GM10266 (cell line): ENCODE results near the gene IPO11.

ENCODE experiments used
- DNase-seq: peaks from one replicate; pipeline ENCODE4 v3.0.0; 2012; ENCODE audit errors: extremely low spot score
- CTCF ChIP-seq: IDR thresholded peaks from 2 replicates; pipeline ENCODE4 v1.5.1; 2012; ENCODE audit warnings: mild to moderate bottlenecking, low read depth; ENCODE audit not compliant: control insufficient read depth, insufficient read depth; ENCODE audit errors: missing control alignments

Gene IPO11

DNA sequence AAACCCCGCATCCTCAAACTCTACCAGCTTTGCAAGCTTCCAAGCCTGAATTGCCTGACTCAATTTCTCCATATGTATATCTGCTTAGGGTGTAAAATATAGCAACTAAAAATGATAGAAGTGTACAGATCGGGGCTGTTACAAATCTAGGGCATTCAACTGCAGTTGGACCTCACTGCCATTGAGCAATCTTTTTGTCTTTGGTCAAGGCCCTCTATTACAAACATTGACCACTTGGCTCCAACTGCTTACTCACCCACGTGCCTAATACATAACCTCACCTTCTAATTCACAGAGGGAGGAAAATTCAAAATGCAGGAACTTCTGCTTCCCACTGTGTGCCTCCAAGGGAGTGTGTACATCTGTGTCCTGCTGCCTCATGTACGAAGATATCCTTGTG is 176.1 kb downstream of the IPO11 start:
- no peak for TF ChIP-seq CTCF
- DNase-seq = no peak

GRCh38 chr5:62589504-62589903 is 176.9 kb downstream of the IPO11 start:
- TF ChIP-seq CTCF = no peak
- DNase-seq = no peak

- DNase-seq = no peak
- TF ChIP-seq CTCF = no peak
Observed at GRCh38 chr5:62590387-62590786, 177.8 kb downstream of the IPO11 start.

- no peak for DNase-seq
- TF ChIP-seq CTCF = no peak
Observed at GRCh38 chr5:62592558-62592957, 180.0 kb downstream of the IPO11 start.

- no peak for DNase-seq
- no peak for TF ChIP-seq CTCF
Observed at GRCh38 chr5:62593331-62593730, 180.8 kb downstream of the IPO11 start.

GRCh38 chr5:62594364-62594984 is 181.9 kb downstream of the IPO11 start:
- no peak for DNase-seq
- TF ChIP-seq CTCF = no peak

DNA sequence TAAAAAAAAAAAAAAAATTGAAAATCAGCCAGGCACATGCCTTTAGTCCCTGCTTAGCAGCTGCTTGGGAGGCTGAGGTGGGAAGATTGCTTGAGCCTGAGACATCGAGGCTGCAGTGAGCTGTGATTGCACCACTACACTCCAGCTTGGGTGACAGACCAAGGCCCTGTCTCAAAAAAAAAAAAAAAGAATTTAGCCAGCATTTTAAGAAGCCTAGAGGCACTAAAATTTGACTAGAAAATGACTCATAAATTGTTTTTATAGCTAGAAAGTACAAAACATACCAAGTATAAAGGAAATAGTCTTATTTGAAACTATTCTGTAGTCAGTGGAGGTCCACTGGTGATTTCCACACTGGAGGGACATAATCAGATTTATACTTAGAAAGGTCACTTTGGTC is 183.5 kb downstream of the IPO11 start:
- DNase-seq = no peak
- no peak for TF ChIP-seq CTCF
